T-helper 17 cell (primary cell): Measurements from ENCODE around the gene LMF2. TPM values are rescaled to one million over a fixed set of nuclear protein-coding genes. Genes with fewer than 3 reads are reported as not detected.

Experiments used
- ATAC-seq: fragments of 150-1000 bp; cut with Tn5 transposase; 2 replicates; pipeline ENCODE4 v1.10.0; 2021; ENCODE audit warnings: mild to moderate bottlenecking, moderate library complexity
- DNase-seq, 3 donors: peaks; one replicate each; pipeline versions ENCODE4 v3.0.0 to v3.0.0-alpha.2; 2020 to 2021
- H3K9me3 ChIP-seq: one replicate; pipeline ENCODE4 v1.7.0; 2013; ENCODE audit warnings: low read length, mild to moderate bottlenecking; ENCODE audit not compliant: control insufficient read depth, poor library complexity, severe bottlenecking
- H3K27ac Mint-ChIP-seq: one replicate; pipeline ENCODE4 v1.8.0; 2022; ENCODE audit warnings: mild to moderate bottlenecking, moderate library complexity, mixed read lengths
- H3K27me3 Mint-ChIP-seq: one replicate; pipeline ENCODE4 v1.8.0; 2022; ENCODE audit warnings: mixed read lengths
- H3K36me3 Mint-ChIP-seq: one replicate; pipeline ENCODE4 v1.8.0; 2022; ENCODE audit warnings: low read depth, mixed read lengths
- H3K4me1 Mint-ChIP-seq: one replicate; pipeline ENCODE4 v1.8.0; 2022; ENCODE audit warnings: mild to moderate bottlenecking, mixed read lengths
- H3K4me3 Mint-ChIP-seq: one replicate; pipeline ENCODE4 v1.8.0; 2022; ENCODE audit warnings: mild to moderate bottlenecking, moderate library complexity, mixed read lengths
- total RNA-seq, 4 donors: library from RNA in 2 of 4; stranded (reverse) in 2 of 4; gene quantifications; one replicate each; pipeline ENCODE4 v1.2.3 and lab custom pipeline; 2022 to 2026

The LMF2 gene
- total RNA-seq, 2 donors from 2014 or later = 110 to 130 TPM

GRCh38 chr22:50497093-50497492 lies 10.4 kb downstream of the LMF2 start:
- no peak overlapping the region for H3K27ac Mint-ChIP-seq
- H3K9me3 ChIP-seq = no peaks in the 10 kb centered on the region
- DNase-seq = no peak
- no peaks in the 10 kb centered on the region for H3K27me3 Mint-ChIP-seq
- H3K4me3 Mint-ChIP-seq = no peak overlapping the region
- H3K36me3 Mint-ChIP-seq = no peaks in the 10 kb centered on the region
- ATAC-seq = no peak
- peaks cover 7% of the 10 kb centered on the region for H3K4me1 Mint-ChIP-seq

GRCh38 chr22:50490531-50491308 lies 16.8 kb downstream of the LMF2 start:
- no peaks in the 10 kb centered on the region for H3K36me3 Mint-ChIP-seq
- DNase-seq = no peak
- H3K4me1 Mint-ChIP-seq = peaks cover 6% of the 10 kb centered on the region
- H3K27me3 Mint-ChIP-seq = no peaks in the 10 kb centered on the region
- H3K4me3 Mint-ChIP-seq = peak overlapping the region; percentile 36
- H3K27ac Mint-ChIP-seq = no peak overlapping the region
- H3K9me3 ChIP-seq = no peaks in the 10 kb centered on the region
- ATAC-seq = peak; percentile 23

GRCh38 chr22:50489363-50490243 lies 17.9 kb downstream of the LMF2 start:
- DNase-seq (no peak), ATAC-seq (no peak)
- no peaks in the 10 kb centered on the region for H3K27me3 Mint-ChIP-seq
- no peak overlapping the region for H3K27ac Mint-ChIP-seq
- no peaks in the 10 kb centered on the region for H3K9me3 ChIP-seq
- peaks cover 8% of the 10 kb centered on the region for H3K4me1 Mint-ChIP-seq
- no peak overlapping the region for H3K4me3 Mint-ChIP-seq
- no peaks in the 10 kb centered on the region for H3K36me3 Mint-ChIP-seq

- Mint-ChIP-seq H3K4me3 (no peak overlapping the region), H3K27ac (no peak overlapping the region), H3K36me3 (no peaks in the 10 kb centered on the region), H3K27me3 (no peaks in the 10 kb centered on the region), H3K4me1 (peaks cover 8% of the 10 kb centered on the region)
- ATAC-seq (no peak), DNase-seq (no peak)
- no peaks in the 10 kb centered on the region for H3K9me3 ChIP-seq
Observed at GRCh38 chr22:50488886-50489285, 18.6 kb downstream of the LMF2 start.

GRCh38 chr22:50488006-50488677 lies 19.4 kb downstream of the LMF2 start:
- Mint-ChIP-seq H3K27me3 (no peaks in the 10 kb centered on the region), H3K27ac (no peak overlapping the region), H3K36me3 (no peaks in the 10 kb centered on the region), H3K4me1 (peaks cover 8% of the 10 kb centered on the region), H3K4me3 (no peak overlapping the region)
- ATAC-seq (no peak), DNase-seq (no peak)
- no peaks in the 10 kb centered on the region for H3K9me3 ChIP-seq

- no peak for DNase-seq
- peaks cover 8% of the 10 kb centered on the region for H3K4me1 Mint-ChIP-seq
- ATAC-seq = no peak
- no peak overlapping the region for H3K27ac Mint-ChIP-seq
- no peaks in the 10 kb centered on the region for H3K27me3 Mint-ChIP-seq
- no peaks in the 10 kb centered on the region for H3K36me3 Mint-ChIP-seq
- H3K4me3 Mint-ChIP-seq = no peak overlapping the region
- no peaks in the 10 kb centered on the region for H3K9me3 ChIP-seq
Observed at GRCh38 chr22:50487290-50488005, 20.1 kb downstream of the LMF2 start.

GRCh38 chr22:50486561-50487289 lies 20.8 kb downstream of the LMF2 start, which contains the start of gene MIOX:
Gene MIOX (plus strand): TSS chr22:50486859. CDS start chr22:50486898, 39 bp downstream.
- H3K36me3 Mint-ChIP-seq = no peaks in the 10 kb centered on the region
- no peaks in the 10 kb centered on the region for H3K27me3 Mint-ChIP-seq
- DNase-seq (no peak), ATAC-seq (no peak)
- H3K4me3 Mint-ChIP-seq = no peak within 1 kb of the TSS
- no peak within 1 kb of the TSS for H3K27ac Mint-ChIP-seq
- no peaks in the 10 kb centered on the region for H3K9me3 ChIP-seq
- H3K4me1 Mint-ChIP-seq = peaks cover 8% of the 10 kb centered on the region

GRCh38 chr22:50485221-50486131 lies 22.0 kb downstream of the LMF2 start:
- no peak for ATAC-seq
- Mint-ChIP-seq H3K4me1 (peaks cover 3% of the 10 kb centered on the region), H3K36me3 (no peaks in the 10 kb centered on the region), H3K4me3 (no peak overlapping the region), H3K27ac (no peak overlapping the region), H3K27me3 (no peaks in the 10 kb centered on the region)
- H3K9me3 ChIP-seq = no peaks in the 10 kb centered on the region
- DNase-seq = peak in 1 of 3 donors; percentile 6

- ATAC-seq (no peak), DNase-seq (no peak)
- H3K27ac Mint-ChIP-seq = no peak overlapping the region
- H3K27me3 Mint-ChIP-seq = peaks cover 5% of the 10 kb centered on the region
- peaks cover 6% of the 10 kb centered on the region for H3K4me1 Mint-ChIP-seq
- no peak overlapping the region for H3K4me3 Mint-ChIP-seq
- no peaks in the 10 kb centered on the region for H3K36me3 Mint-ChIP-seq
- H3K9me3 ChIP-seq = no peaks in the 10 kb centered on the region
Observed at GRCh38 chr22:50483977-50484853, 23.3 kb downstream of the LMF2 start.

- Mint-ChIP-seq H3K4me1 (peaks cover 6% of the 10 kb centered on the region), H3K27ac (no peak overlapping the region), H3K4me3 (no peak overlapping the region), H3K36me3 (no peaks in the 10 kb centered on the region), H3K27me3 (peaks cover 5% of the 10 kb centered on the region)
- ATAC-seq (no peak), DNase-seq (no peak)
- no peaks in the 10 kb centered on the region for H3K9me3 ChIP-seq
Observed at GRCh38 chr22:50483556-50483955, 23.9 kb downstream of the LMF2 start.

- Mint-ChIP-seq H3K36me3 (no peaks in the 10 kb centered on the region), H3K4me3 (no peak overlapping the region), H3K27ac (no peak overlapping the region), H3K4me1 (peaks cover 6% of the 10 kb centered on the region), H3K27me3 (peaks cover 5% of the 10 kb centered on the region)
- ATAC-seq (no peak), DNase-seq (no peak)
- no peaks in the 10 kb centered on the region for H3K9me3 ChIP-seq
Observed at GRCh38 chr22:50483106-50483505, 24.4 kb downstream of the LMF2 start.
